NOMO-1 treated with dmso at 0.1 percent for 144 hours (cell line): ENCODE measurements around the gene OR2T2.
"Not testable (repeated sequence)": the region's sequence is repeated elsewhere in the genome, so short reads cannot be mapped to it uniquely, and the experiment has no call there.

Source experiments
- DNase-seq: peaks from one replicate; lab custom pipeline; 2025; ENCODE audit not compliant: unreplicated experiment; lab: John Stamatoyannopoulos, UW

Gene OR2T2

DNA sequence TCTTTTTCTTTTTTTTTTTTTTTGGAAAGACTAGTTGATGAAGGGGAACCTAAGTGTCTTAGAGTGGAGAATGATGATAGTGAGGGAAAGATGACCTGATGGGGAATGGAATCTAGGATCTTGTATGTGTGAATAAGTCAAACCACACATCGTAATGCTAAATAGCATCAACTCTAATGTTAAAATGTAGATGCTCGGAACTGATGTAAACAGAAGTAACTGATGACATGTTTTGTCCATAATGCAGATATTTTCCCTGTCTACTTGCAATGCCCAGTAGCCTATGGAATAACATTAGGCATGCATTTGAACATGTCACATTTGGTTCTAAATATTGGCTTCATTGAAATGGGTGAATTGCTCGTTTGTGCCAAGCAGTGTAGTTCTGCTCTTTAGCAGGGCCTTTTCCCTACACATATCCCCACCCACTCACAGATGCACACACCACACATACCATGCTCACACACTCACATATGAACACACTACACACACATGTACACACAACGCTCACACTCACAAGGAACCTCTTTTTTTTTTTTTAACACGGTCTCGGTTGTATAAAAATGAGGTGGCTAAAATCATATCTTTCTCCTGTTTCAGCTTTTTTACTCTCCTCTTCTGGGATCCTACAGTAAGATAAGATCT, 4.5 kb downstream of the OR2T2 start:
- DNase-seq, result not testable (repeated sequence)

- not testable (repeated sequence) for DNase-seq
Measured at GRCh38 chr1:248450466-248451145, 5.2 kb downstream of the OR2T2 start.

- DNase-seq, result not testable (repeated sequence)
Measured at GRCh38 chr1:248453619-248454018, 8.2 kb downstream of the OR2T2 start.

DNA sequence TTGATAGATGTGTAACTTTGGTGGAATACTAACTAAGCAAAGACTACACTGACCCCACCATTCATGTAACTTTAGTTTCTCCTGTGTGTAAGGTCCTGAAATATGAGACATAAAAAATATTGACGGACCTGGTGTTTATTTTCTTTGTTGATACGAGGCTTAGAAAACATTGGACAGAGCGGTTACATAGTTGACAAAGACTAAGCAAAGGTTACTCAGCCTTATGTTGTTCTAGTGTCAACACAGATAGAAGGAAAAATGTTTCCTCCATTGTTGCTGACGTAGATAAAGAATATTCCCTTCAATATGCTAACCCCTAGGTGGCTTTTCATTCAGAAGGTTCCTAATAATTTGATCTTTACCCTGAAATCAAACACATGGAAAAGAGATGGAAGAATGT, 9.6 kb downstream of the OR2T2 start:
- not testable (repeated sequence) for DNase-seq

- not testable (repeated sequence) for DNase-seq
Measured at GRCh38 chr1:248456635-248457034, 11.2 kb downstream of the OR2T2 start.

DNA sequence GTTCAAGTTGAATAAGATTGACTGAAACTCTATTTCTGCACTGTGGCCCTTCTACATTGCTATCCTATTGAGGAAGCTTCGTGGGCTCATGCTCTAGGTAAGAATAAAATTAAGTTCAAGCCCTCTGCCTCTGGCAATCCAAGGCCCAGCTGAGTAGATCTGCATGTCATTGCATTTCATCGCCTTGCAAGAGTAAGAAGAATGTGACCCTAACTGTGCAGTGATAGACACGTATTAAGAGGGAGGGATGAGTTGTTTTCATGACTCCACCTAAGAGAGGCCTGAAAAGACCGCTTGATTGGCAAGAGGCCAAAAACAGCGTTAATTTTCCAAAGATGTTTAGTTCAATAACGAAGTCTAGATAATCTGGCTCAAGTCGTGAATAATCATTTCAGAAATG, 13.7 kb downstream of the OR2T2 start:
- not testable (repeated sequence) for DNase-seq

- no peak for DNase-seq
Measured at GRCh38 chr1:248471154-248471553, 25.7 kb downstream of the OR2T2 start.

- DNase-seq, result not testable (repeated sequence)
Measured at GRCh38 chr1:248472111-248472510, 26.7 kb downstream of the OR2T2 start.

GRCh38 chr1:248473051-248473450, 27.6 kb downstream of the OR2T2 start, which contains the start of gene OR2T3:
TSS of gene OR2T3 (plus strand) at chr1:248473351. CDS start at chr1:248473351, 0 bp downstream.
- DNase-seq, result not testable (repeated sequence)

- not testable (repeated sequence) for DNase-seq
Measured at GRCh38 chr1:248475660-248476059, 30.2 kb downstream of the OR2T2 start.

- DNase-seq, result not testable (repeated sequence)
Measured at GRCh38 chr1:248481686-248482579, 36.5 kb downstream of the OR2T2 start.

GRCh38 chr1:248488289-248488688, 42.9 kb downstream of the OR2T2 start, which contains the start of gene OR2T5:
TSS of gene OR2T5 (plus strand) at chr1:248488589. CDS start at chr1:248488589, 0 bp downstream.
- DNase-seq, result not testable (repeated sequence)

GRCh38 chr1:248496661-248497060, 51.2 kb downstream of the OR2T2 start:
- not testable (repeated sequence) for DNase-seq

DNA sequence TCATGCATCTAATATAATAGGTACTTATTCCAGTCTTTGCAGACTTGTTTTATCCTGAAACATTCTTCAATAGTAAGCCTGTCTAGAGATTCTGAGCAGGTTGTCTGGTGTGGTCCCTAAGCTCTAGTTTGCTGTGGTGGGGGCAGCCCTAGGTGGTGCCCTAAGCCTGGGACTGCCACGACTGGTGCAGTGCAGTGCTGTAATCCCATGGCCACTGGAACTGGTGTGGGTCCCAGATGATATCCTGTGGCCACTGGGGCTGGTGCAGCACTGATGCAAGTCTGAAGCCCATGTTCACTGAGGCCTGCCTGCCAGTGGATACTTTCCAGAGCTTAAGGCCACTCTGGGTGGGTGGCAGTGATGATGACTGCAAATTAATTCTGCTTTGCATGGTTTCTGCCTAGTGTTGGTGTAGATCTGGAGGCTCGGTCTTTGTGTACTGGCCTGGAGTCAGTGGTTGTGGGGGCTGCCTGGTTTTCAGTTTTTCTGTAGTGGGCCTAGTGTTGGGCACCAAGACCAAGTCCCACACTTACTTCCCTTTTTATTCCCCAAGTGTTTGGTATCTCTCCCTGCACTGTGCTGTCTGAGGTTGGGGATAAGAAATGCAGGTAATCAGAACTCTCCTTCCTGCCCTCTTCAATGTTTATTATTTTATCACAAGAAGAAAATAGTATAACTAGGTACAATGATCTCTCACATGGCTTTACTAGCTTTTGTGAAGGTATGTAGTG, 55.0 kb downstream of the OR2T2 start:
- not testable (repeated sequence) for DNase-seq
